ENCODE measurements around the gene ZNF57. TPM values are rescaled to one million over a fixed set of nuclear protein-coding genes. Genes with fewer than 3 reads are reported as not detected.
A peak's percentile ranks its signal among the peaks of the same experiment; 100 is the strongest.

ZNF57 gene
- total and polyA plus RNA-seq, 2 of the 13 experiments (the other 11 are each of a cell fraction or from before 2014, with no cell fraction given) = 6.6 to 17.5 TPM

GRCh38 chr19:2854849-2855248 is 45.9 kb upstream of the ZNF57 start (continued):
- TF ChIP-seq, protein P1, sequence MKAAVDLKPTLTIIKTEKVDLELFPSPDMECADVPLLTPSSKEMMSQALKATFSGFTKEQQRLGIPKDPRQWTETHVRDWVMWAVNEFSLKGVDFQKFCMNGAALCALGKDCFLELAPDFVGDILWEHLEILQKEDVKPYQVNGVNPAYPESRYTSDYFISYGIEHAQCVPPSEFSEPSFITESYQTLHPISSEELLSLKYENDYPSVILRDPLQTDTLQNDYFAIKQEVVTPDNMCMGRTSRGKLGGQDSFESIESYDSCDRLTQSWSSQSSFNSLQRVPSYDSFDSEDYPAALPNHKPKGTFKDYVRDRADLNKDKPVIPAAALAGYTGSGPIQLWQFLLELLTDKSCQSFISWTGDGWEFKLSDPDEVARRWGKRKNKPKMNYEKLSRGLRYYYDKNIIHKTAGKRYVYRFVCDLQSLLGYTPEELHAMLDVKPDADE (CRISPR knock-in tag; IDR thresholded peaks at IDR 0.05) = no peak
- no peak for TF ChIP-seq ZNF562 (CRISPR knock-in tag; IDR thresholded peaks at IDR 0.05; ENCODE audit: borderline replicate concordance)
- TF ChIP-seq FOXP1 (IDR thresholded peaks at IDR 0.05) = no peak
- TF ChIP-seq FOXP1 (CRISPR knock-in tag; IDR thresholded peaks at IDR 0.05) = 0 out of 2 replicates have a peak, but pooled peaks have one; percentile 35
- peak; percentile 81 for TF ChIP-seq HNF4A (CRISPR knock-in tag; IDR thresholded peaks at IDR 0.05)
- TF ChIP-seq NR2F6 (IDR thresholded peaks at IDR 0.05) = 0 out of 2 replicates have a peak, but pooled peaks have one; percentile 12
- TF ChIP-seq NR2F6 (CRISPR knock-in tag; IDR thresholded peaks at IDR 0.05) = no peak
- peak; percentile 26 for TF ChIP-seq TEAD3 (CRISPR knock-in tag; optimal IDR thresholded peaks at IDR 0.05; ENCODE audit: borderline replicate concordance)
- 0 out of 2 replicates have a peak, but pooled peaks have one; percentile 25 for TF ChIP-seq FOXO1 (CRISPR knock-in tag; IDR thresholded peaks at IDR 0.05)
- TF ChIP-seq BHLHE40 (IDR thresholded peaks at IDR 0.05; ENCODE audit: low read length) = peak; percentile 60; the same call in 1 of the 2 replicates
- peak; percentile 62 for TF ChIP-seq HNF4G (IDR thresholded peaks at IDR 0.05; ENCODE audit: borderline replicate concordance, low read depth, low read length)
- no peak for TF ChIP-seq HNF4G (CRISPR knock-in tag; IDR thresholded peaks at IDR 0.05; ENCODE audit: borderline replicate concordance, low read depth)
- no peak for TF ChIP-seq PITX1 (CRISPR knock-in tag; IDR thresholded peaks at IDR 0.05)
- TF ChIP-seq RORA (CRISPR knock-in tag; IDR thresholded peaks at IDR 0.05) = no peak
- TF ChIP-seq, protein P2, sequence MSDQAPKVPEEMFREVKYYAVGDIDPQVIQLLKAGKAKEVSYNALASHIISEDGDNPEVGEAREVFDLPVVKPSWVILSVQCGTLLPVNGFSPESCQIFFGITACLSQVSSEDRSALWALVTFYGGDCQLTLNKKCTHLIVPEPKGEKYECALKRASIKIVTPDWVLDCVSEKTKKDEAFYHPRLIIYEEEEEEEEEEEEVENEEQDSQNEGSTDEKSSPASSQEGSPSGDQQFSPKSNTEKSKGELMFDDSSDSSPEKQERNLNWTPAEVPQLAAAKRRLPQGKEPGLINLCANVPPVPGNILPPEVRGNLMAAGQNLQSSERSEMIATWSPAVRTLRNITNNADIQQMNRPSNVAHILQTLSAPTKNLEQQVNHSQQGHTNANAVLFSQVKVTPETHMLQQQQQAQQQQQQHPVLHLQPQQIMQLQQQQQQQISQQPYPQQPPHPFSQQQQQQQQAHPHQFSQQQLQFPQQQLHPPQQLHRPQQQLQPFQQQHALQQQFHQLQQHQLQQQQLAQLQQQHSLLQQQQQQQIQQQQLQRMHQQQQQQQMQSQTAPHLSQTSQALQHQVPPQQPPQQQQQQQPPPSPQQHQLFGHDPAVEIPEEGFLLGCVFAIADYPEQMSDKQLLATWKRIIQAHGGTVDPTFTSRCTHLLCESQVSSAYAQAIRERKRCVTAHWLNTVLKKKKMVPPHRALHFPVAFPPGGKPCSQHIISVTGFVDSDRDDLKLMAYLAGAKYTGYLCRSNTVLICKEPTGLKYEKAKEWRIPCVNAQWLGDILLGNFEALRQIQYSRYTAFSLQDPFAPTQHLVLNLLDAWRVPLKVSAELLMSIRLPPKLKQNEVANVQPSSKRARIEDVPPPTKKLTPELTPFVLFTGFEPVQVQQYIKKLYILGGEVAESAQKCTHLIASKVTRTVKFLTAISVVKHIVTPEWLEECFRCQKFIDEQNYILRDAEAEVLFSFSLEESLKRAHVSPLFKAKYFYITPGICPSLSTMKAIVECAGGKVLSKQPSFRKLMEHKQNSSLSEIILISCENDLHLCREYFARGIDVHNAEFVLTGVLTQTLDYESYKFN (CRISPR knock-in tag; conservative IDR thresholded peaks at IDR 0.05) = peak; percentile 57
